GM12878 (cell line): Measurements from ENCODE around the gene FKBP6. TPM values are rescaled to one million over a fixed set of nuclear protein-coding genes. Genes with fewer than 3 reads are reported as not detected.
A peak's percentile ranks its signal among the peaks of the same experiment; 100 is the strongest.

Experiments
- ATAC-seq: fragments of 200-7000 bp; cut with Tn5 transposase; 3 replicates; pipeline ENCODE4 v1.9.1; 2020; ENCODE audit warnings: mild to moderate bottlenecking, moderate library complexity
- BruUV-seq: library from RNA; stranded (reverse); fragments of 400-500 nt; replicated peaks from 2 replicates; lab custom pipeline; 2021; lab: Mats Ljungman, UMichigan
- CTCF ChIA-PET: fragments of 300-600 bp; sonication (Branson Sonifier 250); formaldehyde crosslinking; extraction: SDS; loops from one replicate; lab custom pipeline; 2021; ENCODE audit warnings: inconsistent platforms; lab: Yijun Ruan, JAX
- POLR2A ChIA-PET: fragments of 350-600 bp; formaldehyde crosslinking; extraction: SDS; loops from one replicate; lab custom pipeline; 2021; ENCODE audit warnings: inconsistent platforms; lab: Charles Lee
- RAD21 ChIA-PET: fragments of 300-600 bp; sonication (Branson Sonifier 250); formaldehyde crosslinking; loops from one replicate; lab custom pipeline; 2023; ENCODE audit warnings: antibody characterized with exemption; ENCODE audit not compliant: unreplicated experiment; lab: Charles Lee
- SMC1A ChIA-PET: fragments of 300-600 bp; sonication (Branson Sonifier 250); formaldehyde crosslinking; loops from one replicate; lab custom pipeline; 2023; ENCODE audit not compliant: unreplicated experiment, uncharacterized antibody; lab: Charles Lee
- DNase-seq: peaks from one replicate; pipeline ENCODE4 v3.0.0-alpha.2; 2011; ENCODE audit warnings: low read depth, low spot score
- FAIRE-seq: peaks from 3 replicates; lab custom pipeline; 2011; peaks lifted over from hg19 to GRCh38; lab: Jason Lieb, UNC
- H2AFZ ChIP-seq: 2 replicates; pipeline ENCODE4 v1.6.0; 2011; ENCODE audit warnings: low read depth, low read length, control low read depth; ENCODE audit not compliant: control insufficient read depth
- H3K27ac ChIP-seq: 2 replicates; pipeline ENCODE4 v1.5.1; 2011; ENCODE audit warnings: control low read depth; ENCODE audit not compliant: control insufficient read depth, insufficient read depth
- H3K27me3 ChIP-seq, 2 experiments: replicated peaks in 1 of 2; 2 replicates each; pipeline versions ENCODE4 v1.6.0 to v1.6.1; 2011; ENCODE audit warnings: low read length in 1 of 2; ENCODE audit not compliant: control insufficient read depth in 2 of 2, insufficient read depth in 2 of 2
- H3K36me3 ChIP-seq, 2 experiments: 2 replicates each; pipeline ENCODE4 v1.5.1; 2011; ENCODE audit warnings: low read length in 1 of 2; ENCODE audit not compliant: control insufficient read depth in 2 of 2, insufficient read depth in 2 of 2
- H3K4me1 ChIP-seq: 2 replicates; pipeline ENCODE4 v1.6.1; 2011; ENCODE audit warnings: mild to moderate bottlenecking, low read length, moderate library complexity, mixed read lengths; ENCODE audit not compliant: control insufficient read depth, insufficient read depth
- H3K4me2 ChIP-seq: 2 replicates; pipeline ENCODE4 v1.6.0; 2011; ENCODE audit warnings: control low read depth; ENCODE audit not compliant: control insufficient read depth, insufficient read depth
- H3K4me3 ChIP-seq: fragments of 200-600 bp; sonication (generic); 2 replicates; pipeline ENCODE4 v1.5.1; 2016
- H3K79me2 ChIP-seq: 2 replicates; pipeline ENCODE4 v1.6.0; 2011; ENCODE audit warnings: low read length; ENCODE audit not compliant: control insufficient read depth, insufficient read depth
- H3K9ac ChIP-seq: 2 replicates; pipeline ENCODE4 v1.8.0; 2011; ENCODE audit warnings: low read length, control low read depth, mixed read lengths; ENCODE audit not compliant: control insufficient read depth, insufficient read depth
- H3K9me3 ChIP-seq: replicated peaks from 3 replicates; pipeline ENCODE4 v1.5.1; 2011; ENCODE audit warnings: mild to moderate bottlenecking, low read length; ENCODE audit not compliant: control insufficient read depth, insufficient read depth
- H4K20me1 ChIP-seq: 2 replicates; pipeline ENCODE4 v1.6.0; 2011; ENCODE audit not compliant: control insufficient read depth, insufficient read depth
- MTA2 ChIP-seq: fragments of 450-650 bp; IDR thresholded peaks from 2 replicates; pipeline ENCODE4 v1.6.1; 2016; ENCODE audit warnings: low read depth, mild to moderate bottlenecking, moderate library complexity
- RB1 ChIP-seq: fragments of 450-650 bp; formaldehyde crosslinking; IDR thresholded peaks from 2 replicates; pipeline ENCODE4 v1.6.1; 2017; ENCODE audit warnings: mild to moderate bottlenecking, borderline replicate concordance
- SMAD1 ChIP-seq: fragments of 450-650 bp; IDR thresholded peaks from 2 replicates; pipeline ENCODE4 v1.6.1; 2018; ENCODE audit warnings: mild to moderate bottlenecking, low read depth; ENCODE audit not compliant: partially characterized antibody
- SRF ChIP-seq, 2 experiments: IDR thresholded peaks; 2 replicates each; pipeline ENCODE4 v1.6.1; 2011; ENCODE audit warnings: low read depth in 2 of 2, low read length in 2 of 2, mild to moderate bottlenecking in 1 of 2, moderate library complexity in 1 of 2
- WGBS: methylation state at CpG from one replicate; pipeline ENCODE4 v1.1.6; 2016; ENCODE audit warnings: low lambda C conversion rate; ENCODE audit not compliant: insufficient replicate concordance, insufficient coverage; ENCODE audit errors: missing lambda C conversion rate; 5-methylcytosine and 5-hydroxymethylcytosine counted together
- in situ Hi-C: fragments of 300-500 bp; cut with MboI; formaldehyde crosslinking; loops from 9 replicates; pipeline ENCODE4 v1.14.3; 2018; ENCODE audit warnings: mixed read lengths
- intact Hi-C: fragments of 100-400 bp; cut with micrococcal nuclease; formaldehyde crosslinking; loops from one replicate; pipeline ENCODE4 v1.14.2; 2022; ENCODE audit not compliant: unreplicated experiment
- polyA plus RNA-seq, 11 experiments: library from polyadenylated mRNA; depleted of rRNA in 4 of 11; unstranded in 6 of 11; stranded (reverse) in 5 of 11; fragments of >200 nt; fragmentation: Nextera tagmentation in 4 of 11; fragmentation: Illumina TruSeq in 1 of 11; extraction: Ambion mirVana in 4 of 11; extraction: Trizol in 1 of 11; gene quantifications; 1 replicate in 1 of 11; 2 replicates in 10 of 11; pipeline versions ENCODE4 v1.2.1 to v1.2.3, GENCODE V29; 2011 to 2016; ENCODE audit warnings: inconsistent platforms in 2 of 11, missing spikeins in 2 of 11, low read depth in 1 of 11
- total RNA-seq, 4 experiments: library from RNA; depleted of rRNA in 3 of 4; stranded (reverse); fragments of >200 nt in 3 of 4; fragmentation: Illumina TruSeq in 1 of 4; extraction: Trizol in 1 of 4; gene quantifications; 2 replicates each; pipeline versions ENCODE4 v1.2.1 to v1.2.3, GENCODE V29; 2013 to 2021
- TF ChIP-seq, protein P1 (sequence below): fragments of 450-650 bp; IDR thresholded peaks from 2 replicates; pipeline ENCODE4 v1.6.1; 2016; ENCODE audit warnings: mild to moderate bottlenecking

The FKBP6 gene
- total and polyA plus RNA-seq, 10 of the 15 experiments (the other 5 are each of a cell fraction or from before 2014, with no cell fraction given), result not detected

DNA sequence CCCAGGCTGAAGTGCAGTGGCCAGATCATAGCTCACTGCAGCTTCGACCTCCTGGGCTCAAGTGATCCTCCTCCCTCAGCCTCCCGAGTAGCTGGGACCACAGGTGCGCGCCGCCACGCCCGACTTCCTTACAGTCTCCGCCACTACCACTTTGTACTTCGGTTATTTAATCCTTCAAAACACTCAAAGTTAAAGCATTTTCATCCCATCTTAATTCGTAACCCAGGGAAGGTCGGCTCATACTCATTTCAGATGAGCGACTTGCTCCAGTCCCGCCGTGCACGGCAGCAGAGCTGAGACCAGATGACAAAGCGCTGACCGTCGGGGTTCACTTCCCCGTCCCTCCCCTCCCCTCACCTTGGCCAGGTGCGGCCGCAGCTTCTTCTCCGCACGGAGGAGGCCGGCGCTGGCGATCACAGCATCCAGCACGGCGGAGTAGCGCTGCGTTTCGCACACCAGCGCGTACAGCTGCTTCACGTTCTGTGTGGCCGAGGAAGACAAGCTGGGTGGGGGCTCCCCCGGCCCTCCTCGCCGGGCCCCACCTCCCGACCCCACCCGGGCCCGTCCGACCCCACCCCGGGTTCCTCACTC, 19.8 kb upstream of the FKBP6 start:
- in situ Hi-C loops, result no loop called here
- ChIA-PET RAD21 (no interaction called here), SMC1A (no interaction called here), POLR2A (no interaction called here), CTCF (interaction anchor here (1.8 to 1.9 kb wide), 2 partner anchors 16 to 144 kb away, joined by 4 to 5 read pairs; no protein-coding TSS in a partner anchor)
- no peak for TF ChIP-seq MTA2
- no peak for TF ChIP-seq SRF (IDR thresholded peaks at IDR 0.05; ENCODE audit: low read depth in 2 of 2, low read length in 2 of 2)
- TF ChIP-seq, protein P1, sequence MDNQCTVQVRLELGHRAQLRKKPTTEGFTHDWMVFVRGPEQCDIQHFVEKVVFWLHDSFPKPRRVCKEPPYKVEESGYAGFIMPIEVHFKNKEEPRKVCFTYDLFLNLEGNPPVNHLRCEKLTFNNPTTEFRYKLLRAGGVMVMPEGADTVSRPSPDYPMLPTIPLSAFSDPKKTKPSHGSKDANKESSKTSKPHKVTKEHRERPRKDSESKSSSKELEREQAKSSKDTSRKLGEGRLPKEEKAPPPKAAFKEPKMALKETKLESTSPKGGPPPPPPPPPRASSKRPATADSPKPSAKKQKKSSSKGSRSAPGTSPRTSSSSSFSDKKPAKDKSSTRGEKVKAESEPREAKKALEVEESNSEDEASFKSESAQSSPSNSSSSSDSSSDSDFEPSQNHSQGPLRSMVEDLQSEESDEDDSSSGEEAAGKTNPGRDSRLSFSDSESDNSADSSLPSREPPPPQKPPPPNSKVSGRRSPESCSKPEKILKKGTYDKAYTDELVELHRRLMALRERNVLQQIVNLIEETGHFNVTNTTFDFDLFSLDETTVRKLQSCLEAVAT, result peak; percentile 23; the same call in 1 of the 2 replicates
- no peak for TF ChIP-seq RB1
- TF ChIP-seq SMAD1, result no peak
- TSS peak; percentile 80 for BruUV-seq
- Histone ChIP-seq H3K79me2 (peaks cover 21% of the 10 kb centered on the region), H3K36me3 (peaks cover 9 to 10% of the 10 kb centered on the region in 2 experiments; a peak in 3 of 4 replicates), H3K27me3 (no peaks in the 10 kb centered on the region), H3K4me3 (peak overlapping the region; percentile 91), H2AFZ (peak overlapping the region; percentile 67), H3K4me2 (peak overlapping the region; percentile 87), H3K27ac (peak overlapping the region; percentile 50; the same call in 1 of the 2 replicates), H3K9me3 (no peaks in the 10 kb centered on the region), H4K20me1 (no peaks in the 10 kb centered on the region), H3K4me1 (no peaks in the 10 kb centered on the region; the same call in 1 of the 2 replicates), H3K9ac (peak overlapping the region; percentile 70)
- FAIRE-seq, result no peak
- 17% methylated on average over 22 of the region's 43 CpGs for WGBS
- no peak for DNase-seq
- intact Hi-C loops, result no loop called here
- peak; percentile 82 for ATAC-seq
